ENCODE results near the gene LRP1-AS.

DNA sequence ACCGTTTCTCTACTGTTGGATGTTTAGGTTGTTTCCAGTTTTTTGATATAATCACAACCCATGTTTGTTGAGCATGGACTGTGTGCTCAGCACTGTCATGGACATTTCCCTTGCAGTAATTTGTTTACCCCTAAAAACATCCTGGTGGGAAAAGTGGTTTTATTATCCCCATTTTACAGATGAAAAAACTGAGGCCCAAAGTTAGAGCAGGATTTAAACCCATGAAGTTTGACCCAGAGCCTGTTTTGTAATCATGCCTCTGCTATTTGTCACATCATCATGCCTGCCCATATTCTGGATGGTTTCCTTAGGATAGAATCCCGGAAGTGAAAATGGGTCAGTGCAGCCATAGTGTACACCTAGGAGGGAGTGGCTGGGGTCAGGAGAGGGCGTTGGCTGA is 17.0 kb upstream of the LRP1-AS start:
- TF ChIP-seq CTCF (IDR thresholded peaks at IDR 0.05) (no peak), POLR2A (IDR thresholded peaks at IDR 0.05) (no peak)

Measured in stomach (tissue), 4 donors.